HG02943 (cell line): ENCODE measurements around the gene FITM2.
"Not testable (repeated sequence)": the region's sequence is repeated elsewhere in the genome, so short reads cannot be mapped to it uniquely, and the experiment has no call there.

ENCODE experiments used
- ATAC-seq: cut with Tn5 transposase; IDR thresholded peaks from one replicate; pipeline ENCODE4 v1.9.1; 2021; ENCODE audit warnings: mild to moderate bottlenecking, low read depth, moderate library complexity; ENCODE audit not compliant: unreplicated experiment

Gene FITM2

GRCh38 chr20:44334306-44334705 lies 23.3 kb upstream of the FITM2 start:
- no peak for ATAC-seq

GRCh38 chr20:44331201-44331600 lies 20.2 kb upstream of the FITM2 start:
- ATAC-seq, result no peak

- ATAC-seq, result no peak
These were observed 17.4 kb upstream of the FITM2 start for GRCh38 chr20:44328428-44328827.

- ATAC-seq, result not testable (repeated sequence)
These were observed 16.7 kb upstream of the FITM2 start for GRCh38 chr20:44327748-44328147.

GRCh38 chr20:44326391-44327159 lies 15.6 kb upstream of the FITM2 start:
- no peak for ATAC-seq

GRCh38 chr20:44324343-44324742 lies 13.3 kb upstream of the FITM2 start:
- ATAC-seq, result no peak

GRCh38 chr20:44319839-44320422 lies 8.9 kb upstream of the FITM2 start:
- no peak for ATAC-seq

GRCh38 chr20:44314870-44315269 lies 3.9 kb upstream of the FITM2 start:
- ATAC-seq, result no peak

GRCh38 chr20:44309763-44310663 lies 989 bp downstream of the FITM2 start:
- ATAC-seq, result no peak

- ATAC-seq, result no peak
These were observed 4.1 kb downstream of the FITM2 start for GRCh38 chr20:44306927-44307326.

GRCh38 chr20:44304383-44304782 lies 6.6 kb downstream of the FITM2 start:
- no peak for ATAC-seq

- ATAC-seq, result no peak
These were observed 8.3 kb downstream of the FITM2 start for GRCh38 chr20:44302736-44303135.

GRCh38 chr20:44302026-44302669 lies 8.9 kb downstream of the FITM2 start:
- ATAC-seq, result no peak

GRCh38 chr20:44301285-44301684 lies 9.7 kb downstream of the FITM2 start:
- no peak for ATAC-seq

GRCh38 chr20:44299011-44299535 lies 11.9 kb downstream of the FITM2 start:
- ATAC-seq, result not testable (repeated sequence)

GRCh38 chr20:44297721-44298120 lies 13.3 kb downstream of the FITM2 start:
- no peak for ATAC-seq

GRCh38 chr20:44296011-44296410 lies 15.0 kb downstream of the FITM2 start:
- no peak for ATAC-seq

- no peak for ATAC-seq
These were observed 19.2 kb downstream of the FITM2 start for GRCh38 chr20:44291754-44292153.

GRCh38 chr20:44288252-44288651 lies 22.8 kb downstream of the FITM2 start:
- ATAC-seq, result no peak

- no peak for ATAC-seq
These were observed 23.5 kb downstream of the FITM2 start for GRCh38 chr20:44287272-44288097.
